Mucosa of rectum (tissue), 2 donors: ENCODE measurements around the gene DCTPP1.
A peak's percentile ranks its signal among the peaks of the same experiment; 100 is the strongest.

Experiments used
- H3K27ac ChIP-seq, 2 donors: one replicate each; pipeline ENCODE4 v1.7.0; 2013; ENCODE audit warnings: inconsistent platforms in 2 of 2, low read depth in 2 of 2, low read length in 2 of 2
- H3K27me3 ChIP-seq, 2 donors: one replicate each; pipeline ENCODE4 v1.7.0; 2013; ENCODE audit warnings: low read length in 2 of 2; ENCODE audit not compliant: control insufficient read depth in 2 of 2, insufficient read depth in 2 of 2
- H3K36me3 ChIP-seq, 2 donors: one replicate each; pipeline ENCODE4 v1.7.0; 2013; ENCODE audit warnings: low read length in 2 of 2; ENCODE audit not compliant: control insufficient read depth in 2 of 2, insufficient read depth in 2 of 2
- H3K4me1 ChIP-seq, 2 donors: one replicate each; pipeline ENCODE4 v1.7.0; 2013; ENCODE audit warnings: low read length in 2 of 2, mild to moderate bottlenecking in 1 of 2; ENCODE audit not compliant: control insufficient read depth in 2 of 2, insufficient read depth in 2 of 2
- H3K4me3 ChIP-seq, 2 donors: one replicate each; pipeline ENCODE4 v1.7.0; 2013; ENCODE audit warnings: low read length in 2 of 2
- H3K9ac ChIP-seq, 2 donors: one replicate each; pipeline ENCODE4 v1.7.0; 2013; ENCODE audit warnings: low read length in 2 of 2, low read depth in 1 of 2, mild to moderate bottlenecking in 1 of 2
- H3K9me3 ChIP-seq, 2 donors: one replicate each; pipeline ENCODE4 v1.7.0; 2013; ENCODE audit warnings: low read length in 2 of 2; ENCODE audit not compliant: control insufficient read depth in 2 of 2
- donor health status: healthy.
- donor health status: Normal muscosa, but diverticular disease.

DCTPP1 gene

GRCh38 chr16:30437511-30438046, 7.7 kb upstream of the DCTPP1 start:
- Histone ChIP-seq H3K36me3 (no peaks in the 10 kb centered on the region), H3K27ac (no peak overlapping the region), H3K9me3 (no peaks in the 10 kb centered on the region), H3K4me1 (peaks cover 0 to 8% of the 10 kb centered on the region in 2 donors), H3K9ac (no peak overlapping the region), H3K27me3 (no peaks in the 10 kb centered on the region), H3K4me3 (no peak overlapping the region)

- Histone ChIP-seq H3K27me3 (no peaks in the 10 kb centered on the region), H3K9me3 (no peaks in the 10 kb centered on the region), H3K4me3 (no peak overlapping the region), H3K4me1 (peaks cover 6 to 12% of the 10 kb centered on the region in 2 donors), H3K36me3 (no peaks in the 10 kb centered on the region), H3K27ac (no peak overlapping the region), H3K9ac (no peak overlapping the region)
Measured at GRCh38 chr16:30434852-30435251, 5.0 kb upstream of the DCTPP1 start.

GRCh38 chr16:30430428-30430970, 669 bp upstream of the DCTPP1 start:
- Histone ChIP-seq H3K27ac (peak overlapping the region; percentile 71 to 74), H3K4me3 (peak overlapping the region; percentile 74 to 90)

GRCh38 chr16:30429418-30429677, 482 bp downstream of the DCTPP1 start:
- Histone ChIP-seq H3K36me3 (peaks cover 3 to 18% of the 10 kb centered on the region in 2 donors), H3K9ac (peak overlapping the region; percentile 81 to 83), H3K4me1 (peaks cover 16 to 18% of the 10 kb centered on the region in 2 donors), H3K27me3 (no peaks in the 10 kb centered on the region), H3K27ac (peak overlapping the region; percentile 87 to 91), H3K9me3 (no peaks in the 10 kb centered on the region), H3K4me3 (peak overlapping the region; percentile 74 to 90)

More at GRCh38 chr16:30430428-30430970, 669 bp upstream of the DCTPP1 start:
- Histone ChIP-seq H3K9me3 (no peaks in the 10 kb centered on the region), H3K27me3 (no peaks in the 10 kb centered on the region), H3K9ac (peak overlapping the region; percentile 67 to 83), H3K36me3 (peaks cover 2 to 13% of the 10 kb centered on the region in 2 donors), H3K4me1 (peaks cover 16 to 18% of the 10 kb centered on the region in 2 donors)

GRCh38 chr16:30428055-30428454, 1.8 kb downstream of the DCTPP1 start:
- Histone ChIP-seq H3K27me3 (no peaks in the 10 kb centered on the region), H3K9me3 (no peaks in the 10 kb centered on the region), H3K27ac (no peak overlapping the region), H3K4me1 (peaks cover 16 to 18% of the 10 kb centered on the region in 2 donors), H3K9ac (no peak overlapping the region), H3K4me3 (no peak overlapping the region), H3K36me3 (peaks cover 11 to 29% of the 10 kb centered on the region in 2 donors)

- H3K9ac ChIP-seq: no peak overlapping the region
- H3K4me3 ChIP-seq: no peak overlapping the region
- peaks cover 9 to 15% of the 10 kb centered on the region in 2 donors for H3K4me1 ChIP-seq
- no peaks in the 10 kb centered on the region for H3K9me3 ChIP-seq
- no peaks in the 10 kb centered on the region for H3K27me3 ChIP-seq
- H3K36me3 ChIP-seq: peaks cover 28 to 35% of the 10 kb centered on the region in 2 donors
- no peak overlapping the region for H3K27ac ChIP-seq
Measured at GRCh38 chr16:30421010-30421409, 8.8 kb downstream of the DCTPP1 start.

GRCh38 chr16:30418350-30419181, 11.3 kb downstream of the DCTPP1 start:
- no peaks in the 10 kb centered on the region for H3K27me3 ChIP-seq
- H3K9ac ChIP-seq: peak overlapping the region; percentile 72 to 82

GRCh38 chr16:30417529-30418349, 12.1 kb downstream of the DCTPP1 start:
- Histone ChIP-seq H3K36me3 (peaks cover 20 to 21% of the 10 kb centered on the region in 2 donors), H3K27ac (peak overlapping the region; percentile 88 to 90), H3K9me3 (no peaks in the 10 kb centered on the region), H3K9ac (peak overlapping the region; percentile 72 to 82), H3K4me3 (peak overlapping the region; percentile 70 to 73), H3K4me1 (peaks cover 9 to 15% of the 10 kb centered on the region in 2 donors), H3K27me3 (no peaks in the 10 kb centered on the region)

More at GRCh38 chr16:30418350-30419181, 11.3 kb downstream of the DCTPP1 start:
- Histone ChIP-seq H3K27ac (peak overlapping the region; percentile 88 to 90), H3K9me3 (no peaks in the 10 kb centered on the region), H3K4me3 (peak overlapping the region; percentile 70 to 73), H3K36me3 (peaks cover 20 to 22% of the 10 kb centered on the region in 2 donors), H3K4me1 (peaks cover 9 to 15% of the 10 kb centered on the region in 2 donors)

GRCh38 chr16:30416624-30417528, 13.0 kb downstream of the DCTPP1 start:
- H3K36me3 ChIP-seq: peaks cover 17 to 26% of the 10 kb centered on the region in 2 donors
- peaks cover 9 to 15% of the 10 kb centered on the region in 2 donors for H3K4me1 ChIP-seq
- H3K9ac ChIP-seq: peak overlapping the region; percentile 72 to 82
- H3K4me3 ChIP-seq: peak overlapping the region; percentile 70 to 73
- H3K9me3 ChIP-seq: no peaks in the 10 kb centered on the region
- no peaks in the 10 kb centered on the region for H3K27me3 ChIP-seq
- peak overlapping the region; percentile 88 to 90 for H3K27ac ChIP-seq
